Neutrophil (primary cell): ENCODE measurements around the gene CDK13.

ENCODE experiments used
- H3K27ac ChIP-seq: fragments of 200-600 bp; sonication (generic); 2 replicates; pipeline ENCODE4 v1.5.1; 2016; ENCODE audit warnings: mild to moderate bottlenecking, moderate library complexity
- H3K27me3 ChIP-seq: fragments of 200-600 bp; sonication (generic); 2 replicates; pipeline ENCODE4 v1.6.0; 2016; ENCODE audit warnings: mild to moderate bottlenecking
- H3K36me3 ChIP-seq: fragments of 200-600 bp; sonication (generic); 2 replicates; pipeline ENCODE4 v1.5.1; 2017
- H3K4me1 ChIP-seq, 2 experiments: fragments of 200-600 bp in 1 of 2; sonication (generic) in 1 of 2; 1 replicate in 1 of 2; 2 replicates in 1 of 2; pipeline versions ENCODE4 v1.5.1 to v1.6.1; 2013 to 2016; ENCODE audit warnings: low read depth in 1 of 2, low read length in 1 of 2, mild to moderate bottlenecking in 1 of 2, moderate library complexity in 1 of 2; ENCODE audit not compliant: control insufficient read depth in 1 of 2, insufficient read depth in 1 of 2
- H3K4me3 ChIP-seq, 2 experiments: fragments of 200-600 bp in 1 of 2; sonication (generic) in 1 of 2; 1 replicate in 1 of 2; 2 replicates in 1 of 2; pipeline ENCODE4 v1.5.1; 2013 to 2016; ENCODE audit warnings: low read depth in 1 of 2, low read length in 1 of 2, mild to moderate bottlenecking in 1 of 2, moderate library complexity in 1 of 2
- H3K9me3 ChIP-seq: fragments of 200-600 bp; sonication (generic); 2 replicates; pipeline ENCODE4 v1.5.1; 2016
- CTCF ChIP-seq: fragments of 200-600 bp; sonication (generic); IDR thresholded peaks from 2 replicates; pipeline ENCODE4 v1.5.1; 2016; ENCODE audit warnings: antibody characterized with exemption

CDK13 gene

GRCh38 chr7:39949971-39950472 lies at the start of gene CDK13:
Gene CDK13 (plus strand): TSS chr7:39950256. CDS start chr7:39950642, 386 bp downstream.
- peak; percentile 34 for TF ChIP-seq CTCF
- Histone ChIP-seq H3K27ac (peak within 1 kb of the TSS; percentile 99), H3K27me3 (no peaks in the 10 kb centered on the region), H3K9me3 (no peaks in the 10 kb centered on the region), H3K36me3 (no peaks in the 10 kb centered on the region), H3K4me1 (peaks cover 40 to 44% of the 10 kb centered on the region in 2 experiments), H3K4me3 (peak within 1 kb of the TSS; percentile 86 to 95)

- Histone ChIP-seq H3K9me3 (no peaks in the 10 kb centered on the region), H3K27ac (no peak overlapping the region), H3K27me3 (no peaks in the 10 kb centered on the region), H3K36me3 (no peaks in the 10 kb centered on the region), H3K4me3 (no peak overlapping the region), H3K4me1 (no peaks in the 10 kb centered on the region)
- no peak for TF ChIP-seq CTCF
Observed at GRCh38 chr7:39904077-39904486, 46.0 kb upstream of the CDK13 start.

- Histone ChIP-seq H3K27ac (no peak overlapping the region), H3K27me3 (no peaks in the 10 kb centered on the region), H3K4me1 (peaks cover 6 to 7% of the 10 kb centered on the region in 2 experiments), H3K9me3 (no peaks in the 10 kb centered on the region), H3K36me3 (no peaks in the 10 kb centered on the region), H3K4me3 (no peak overlapping the region)
- no peak for TF ChIP-seq CTCF
Observed at GRCh38 chr7:39908141-39908540, 41.9 kb upstream of the CDK13 start.

- no peaks in the 10 kb centered on the region for H3K27me3 ChIP-seq
- no peak overlapping the region for H3K27ac ChIP-seq
- peaks cover 6 to 7% of the 10 kb centered on the region in 2 experiments for H3K4me1 ChIP-seq
- H3K4me3 ChIP-seq, result no peak overlapping the region
- H3K36me3 ChIP-seq, result no peaks in the 10 kb centered on the region
- no peak for TF ChIP-seq CTCF
- H3K9me3 ChIP-seq, result no peaks in the 10 kb centered on the region
Observed at GRCh38 chr7:39908973-39909372, 41.1 kb upstream of the CDK13 start.

- Histone ChIP-seq H3K4me1 (peaks cover 6 to 7% of the 10 kb centered on the region in 2 experiments), H3K4me3 (no peak overlapping the region), H3K9me3 (no peaks in the 10 kb centered on the region), H3K27me3 (no peaks in the 10 kb centered on the region), H3K27ac (no peak overlapping the region), H3K36me3 (no peaks in the 10 kb centered on the region)
- TF ChIP-seq CTCF, result no peak
Observed at GRCh38 chr7:39909526-39909925, 40.5 kb upstream of the CDK13 start.
